ENCODE data around the gene NOS1AP. TPM values are rescaled to one million over a fixed set of nuclear protein-coding genes. Genes with fewer than 3 reads are reported as not detected.

NOS1AP gene
- total RNA-seq, 2 donors from 2014 or later: 0.13 TPM; not detected in 1

GRCh38 chr1:162353078-162353477, 283.6 kb downstream of the NOS1AP start:
- H3K27ac Mint-ChIP-seq: no peak overlapping the region
- ATAC-seq (replicated peaks): no peak

GRCh38 chr1:162353702-162354101, 284.2 kb downstream of the NOS1AP start:
- H3K4me1 Mint-ChIP-seq: no peaks in the 10 kb centered on the region
- no peaks in the 10 kb centered on the region for H3K36me3 Mint-ChIP-seq (ENCODE audit: low read depth)
- H3K4me3 Mint-ChIP-seq: no peak overlapping the region
- ATAC-seq (replicated peaks): no peak
- H3K27me3 Mint-ChIP-seq: peaks cover 13% of the 10 kb centered on the region
- no peaks in the 10 kb centered on the region for H3K9me3 Mint-ChIP-seq
- H3K27ac Mint-ChIP-seq: no peak overlapping the region

More at GRCh38 chr1:162353078-162353477, 283.6 kb downstream of the NOS1AP start:
- Mint-ChIP-seq H3K27me3 (peaks cover 13% of the 10 kb centered on the region), H3K9me3 (no peaks in the 10 kb centered on the region), H3K4me1 (no peaks in the 10 kb centered on the region), H3K36me3 (ENCODE audit: low read depth) (no peaks in the 10 kb centered on the region), H3K4me3 (no peak overlapping the region)

GRCh38 chr1:162357681-162358266, 288.3 kb downstream of the NOS1AP start:
- Mint-ChIP-seq H3K4me1 (no peaks in the 10 kb centered on the region), H3K9me3 (no peaks in the 10 kb centered on the region), H3K36me3 (ENCODE audit: low read depth) (no peaks in the 10 kb centered on the region), H3K27me3 (peaks cover 12% of the 10 kb centered on the region), H3K27ac (no peak overlapping the region), H3K4me3 (no peak overlapping the region)
- ATAC-seq (replicated peaks): no peak

- Mint-ChIP-seq H3K4me3 (no peak overlapping the region), H3K9me3 (no peaks in the 10 kb centered on the region), H3K36me3 (ENCODE audit: low read depth) (no peaks in the 10 kb centered on the region), H3K27me3 (peaks cover 12% of the 10 kb centered on the region), H3K4me1 (no peaks in the 10 kb centered on the region), H3K27ac (no peak overlapping the region)
- ATAC-seq (replicated peaks): no peak
Measured at GRCh38 chr1:162358928-162359327, 289.4 kb downstream of the NOS1AP start.

GRCh38 chr1:162359523-162360236, 290.2 kb downstream of the NOS1AP start:
- H3K4me3 Mint-ChIP-seq: no peak overlapping the region
- no peak for ATAC-seq (replicated peaks)
- H3K27me3 Mint-ChIP-seq: peaks cover 19% of the 10 kb centered on the region
- H3K36me3 Mint-ChIP-seq (ENCODE audit: low read depth): no peaks in the 10 kb centered on the region
- H3K4me1 Mint-ChIP-seq: no peaks in the 10 kb centered on the region
- no peaks in the 10 kb centered on the region for H3K9me3 Mint-ChIP-seq
- no peak overlapping the region for H3K27ac Mint-ChIP-seq

- no peak for ATAC-seq (replicated peaks)
- peaks cover 21% of the 10 kb centered on the region for H3K27me3 Mint-ChIP-seq
- H3K4me1 Mint-ChIP-seq: no peaks in the 10 kb centered on the region
- H3K4me3 Mint-ChIP-seq: no peak overlapping the region
- no peaks in the 10 kb centered on the region for H3K9me3 Mint-ChIP-seq
- H3K27ac Mint-ChIP-seq: no peak overlapping the region
- H3K36me3 Mint-ChIP-seq (ENCODE audit: low read depth): no peaks in the 10 kb centered on the region
Measured at GRCh38 chr1:162360237-162360873, 290.9 kb downstream of the NOS1AP start.

GRCh38 chr1:162360874-162361260, 291.4 kb downstream of the NOS1AP start:
- no peaks in the 10 kb centered on the region for H3K4me1 Mint-ChIP-seq

GRCh38 chr1:162361349-162361748, 291.9 kb downstream of the NOS1AP start:
- H3K4me1 Mint-ChIP-seq: no peaks in the 10 kb centered on the region
- H3K9me3 Mint-ChIP-seq: no peaks in the 10 kb centered on the region
- H3K36me3 Mint-ChIP-seq (ENCODE audit: low read depth): no peaks in the 10 kb centered on the region
- H3K27ac Mint-ChIP-seq: no peak overlapping the region
- H3K27me3 Mint-ChIP-seq: peaks cover 21% of the 10 kb centered on the region
- no peak for ATAC-seq (replicated peaks)
- no peak overlapping the region for H3K4me3 Mint-ChIP-seq

More at GRCh38 chr1:162360874-162361260, 291.4 kb downstream of the NOS1AP start:
- no peak overlapping the region for H3K27ac Mint-ChIP-seq
- no peaks in the 10 kb centered on the region for H3K36me3 Mint-ChIP-seq (ENCODE audit: low read depth)
- H3K4me3 Mint-ChIP-seq: no peak overlapping the region
- no peak for ATAC-seq (replicated peaks)
- H3K27me3 Mint-ChIP-seq: peaks cover 21% of the 10 kb centered on the region
- H3K9me3 Mint-ChIP-seq: no peaks in the 10 kb centered on the region

- ATAC-seq (replicated peaks): no peak
- H3K36me3 Mint-ChIP-seq (ENCODE audit: low read depth): no peaks in the 10 kb centered on the region
- no peaks in the 10 kb centered on the region for H3K4me1 Mint-ChIP-seq
- no peak overlapping the region for H3K27ac Mint-ChIP-seq
- H3K4me3 Mint-ChIP-seq: no peak overlapping the region
- H3K9me3 Mint-ChIP-seq: no peaks in the 10 kb centered on the region
- H3K27me3 Mint-ChIP-seq: peaks cover 16% of the 10 kb centered on the region
Measured at GRCh38 chr1:162363823-162364222, 294.3 kb downstream of the NOS1AP start.

GRCh38 chr1:162364498-162364897, 295.0 kb downstream of the NOS1AP start:
- Mint-ChIP-seq H3K9me3 (no peaks in the 10 kb centered on the region), H3K4me3 (no peak overlapping the region), H3K27me3 (peaks cover 12% of the 10 kb centered on the region), H3K36me3 (ENCODE audit: low read depth) (no peaks in the 10 kb centered on the region), H3K27ac (no peak overlapping the region), H3K4me1 (no peaks in the 10 kb centered on the region)
- ATAC-seq (replicated peaks): no peak

- H3K27me3 Mint-ChIP-seq: peaks cover 12% of the 10 kb centered on the region
- H3K9me3 Mint-ChIP-seq: no peaks in the 10 kb centered on the region
- no peak for ATAC-seq (replicated peaks)
Measured at GRCh38 chr1:162365284-162366020, 296.0 kb downstream of the NOS1AP start.

GRCh38 chr1:162366149-162366548, 296.7 kb downstream of the NOS1AP start:
- Mint-ChIP-seq H3K4me1 (no peaks in the 10 kb centered on the region), H3K27ac (no peak overlapping the region), H3K27me3 (peaks cover 12% of the 10 kb centered on the region)

More at GRCh38 chr1:162365284-162366020, 296.0 kb downstream of the NOS1AP start:
- no peaks in the 10 kb centered on the region for H3K36me3 Mint-ChIP-seq (ENCODE audit: low read depth)
- no peak overlapping the region for H3K4me3 Mint-ChIP-seq
- no peaks in the 10 kb centered on the region for H3K4me1 Mint-ChIP-seq
- no peak overlapping the region for H3K27ac Mint-ChIP-seq

GRCh38 chr1:162366671-162367070, 297.2 kb downstream of the NOS1AP start:
- ATAC-seq (replicated peaks): peak; percentile 38
- H3K27ac Mint-ChIP-seq: no peak overlapping the region
- H3K4me1 Mint-ChIP-seq: no peaks in the 10 kb centered on the region
- H3K27me3 Mint-ChIP-seq: peaks cover 12% of the 10 kb centered on the region
- no peaks in the 10 kb centered on the region for H3K9me3 Mint-ChIP-seq
- H3K36me3 Mint-ChIP-seq (ENCODE audit: low read depth): no peaks in the 10 kb centered on the region
- no peak overlapping the region for H3K4me3 Mint-ChIP-seq

More at GRCh38 chr1:162366149-162366548, 296.7 kb downstream of the NOS1AP start:
- no peak overlapping the region for H3K4me3 Mint-ChIP-seq
- no peaks in the 10 kb centered on the region for H3K9me3 Mint-ChIP-seq
- ATAC-seq (replicated peaks): no peak
- no peaks in the 10 kb centered on the region for H3K36me3 Mint-ChIP-seq (ENCODE audit: low read depth)

- Mint-ChIP-seq H3K27ac (no peak overlapping the region), H3K4me1 (no peaks in the 10 kb centered on the region), H3K9me3 (no peaks in the 10 kb centered on the region), H3K27me3 (peaks cover 12% of the 10 kb centered on the region), H3K4me3 (no peak overlapping the region), H3K36me3 (ENCODE audit: low read depth) (no peaks in the 10 kb centered on the region)
- ATAC-seq (replicated peaks): no peak
Measured at GRCh38 chr1:162367073-162367472, 297.6 kb downstream of the NOS1AP start.
